PC-3 (cell line): ENCODE data around the gene DPCD. TPM values are rescaled to one million over a fixed set of nuclear protein-coding genes. Genes with fewer than 3 reads are reported as not detected.
A peak's percentile ranks its signal among the peaks of the same experiment; 100 is the strongest.

Source experiments
- ATAC-seq: fragments of 200-7000 bp; cut with Tn5 transposase; 2 replicates; pipeline ENCODE4 v1.9.1; 2020; ENCODE audit warnings: mild to moderate bottlenecking, moderate library complexity
- BruUV-seq: library from RNA; stranded (reverse); fragments of 400-500 nt; replicated peaks from 2 replicates; lab custom pipeline; 2021; lab: Mats Ljungman, UMichigan
- CTCF ChIA-PET: fragments of 300-600 bp; sonication (Branson Sonifier 250); formaldehyde crosslinking; loops from one replicate; lab custom pipeline; 2022; ENCODE audit warnings: antibody characterized with exemption; lab: Charles Lee
- POLR2A ChIA-PET: fragments of 300-600 bp; sonication (Branson Sonifier 250); formaldehyde crosslinking; loops from one replicate; lab custom pipeline; 2022; ENCODE audit warnings: antibody characterized with exemption; ENCODE audit not compliant: unreplicated experiment; lab: Charles Lee
- DNase-seq: peaks from one replicate; pipeline ENCODE4 v3.0.0-alpha.2; 2015
- H2AFZ ChIP-seq: fragments of 300-600 bp; sonication (generic); 2 replicates; pipeline ENCODE4 v1.6.0; 2016; ENCODE audit warnings: antibody characterized with exemption, low read length
- H3F3A ChIP-seq: fragments of 300-600 bp; sonication (generic); one replicate; pipeline ENCODE4 v1.6.0; 2017; ENCODE audit warnings: antibody characterized with exemption, low read length, control low read depth, mild to moderate bottlenecking; ENCODE audit not compliant: unreplicated experiment
- H3K27ac ChIP-seq: fragments of 300-600 bp; sonication (generic); 2 replicates; pipeline ENCODE4 v1.5.1; 2016; ENCODE audit warnings: mild to moderate bottlenecking, low read length
- H3K27me3 ChIP-seq: fragments of 300-600 bp; sonication (generic); 2 replicates; pipeline ENCODE4 v1.6.1; 2016; ENCODE audit warnings: low read length, mixed read lengths
- H3K36me3 ChIP-seq: fragments of 300-600 bp; sonication (generic); 2 replicates; pipeline ENCODE4 v1.6.1; 2016; ENCODE audit warnings: low read depth, mixed run types, low read length, mixed read lengths
- H3K4me1 ChIP-seq: fragments of 300-600 bp; sonication (generic); 2 replicates; pipeline ENCODE4 v1.5.1; 2016; ENCODE audit warnings: low read length; ENCODE audit not compliant: insufficient read depth
- H3K4me2 ChIP-seq: fragments of 300-600 bp; sonication (generic); 2 replicates; pipeline ENCODE4 v1.6.0; 2016; ENCODE audit warnings: low read length
- H3K4me3 ChIP-seq: fragments of 300-600 bp; sonication (generic); 2 replicates; pipeline ENCODE4 v1.5.1; 2016; ENCODE audit warnings: mild to moderate bottlenecking, low read length, mixed read lengths
- H3K79me2 ChIP-seq: fragments of 300-600 bp; sonication (generic); 2 replicates; pipeline ENCODE4 v1.6.1; 2017; ENCODE audit warnings: low read length, mixed read lengths
- H3K9ac ChIP-seq: fragments of 300-600 bp; sonication (generic); 2 replicates; pipeline ENCODE4 v1.6.0; 2016; ENCODE audit warnings: mild to moderate bottlenecking, low read length
- H3K9me2 ChIP-seq: fragments of 300-600 bp; sonication (generic); replicated peaks from 2 replicates; pipeline ENCODE4 v1.6.1; 2016; ENCODE audit warnings: mixed run types, low read length, mixed read lengths
- H3K9me3 ChIP-seq: fragments of 300-600 bp; sonication (generic); 2 replicates; pipeline ENCODE4 v1.6.1; 2016; ENCODE audit warnings: low read length, mixed read lengths
- H4K20me1 ChIP-seq: fragments of 300-600 bp; sonication (generic); 2 replicates; pipeline ENCODE4 v1.6.1; 2016; ENCODE audit warnings: low read length, mixed read lengths
- EZH2 ChIP-seq: fragments of 300-600 bp; sonication (generic); IDR thresholded peaks from one replicate; pipeline ENCODE4 v1.6.1; 2017; ENCODE audit warnings: antibody characterized with exemption, mild to moderate bottlenecking, low read length; ENCODE audit not compliant: unreplicated experiment
- EZH2phosphoT487 ChIP-seq: fragments of 300-600 bp; sonication (generic); IDR thresholded peaks from 2 replicates; pipeline ENCODE4 v1.6.1; 2018; ENCODE audit warnings: mild to moderate bottlenecking, antibody characterized with exemption, low read length, borderline replicate concordance
- intact Hi-C: fragments of 100-400 bp; cut with micrococcal nuclease; formaldehyde crosslinking; loops from 2 replicates; pipeline ENCODE4 v1.9.0; 2023
- total RNA-seq: library from RNA; depleted of rRNA; stranded (reverse); fragments of >200 nt; gene quantifications from 2 replicates; pipeline ENCODE4 v1.2.3, GENCODE V29; 2014
- TF ChIP-seq, protein P1 (sequence below): fragments of 300-600 bp; sonication (generic); conservative IDR thresholded peaks from 2 replicates; pipeline ENCODE4 v1.5.1; 2017; ENCODE audit warnings: antibody characterized with exemption, low read depth, mild to moderate bottlenecking, low read length

Gene DPCD
- total RNA-seq, 1 experiment from 2014 or later: 37.1 TPM

- H3F3A ChIP-seq: no peaks in the 10 kb centered on the region
- no peaks in the 10 kb centered on the region for H3K36me3 ChIP-seq
- no peak overlapping the region for H3K27ac ChIP-seq
- no TSS peak for BruUV-seq
- no peaks in the 10 kb centered on the region for H3K27me3 ChIP-seq
- ATAC-seq (no peak), DNase-seq (no peak)
- no peak overlapping the region for H2AFZ ChIP-seq
- no peaks in the 10 kb centered on the region for H3K9me2 ChIP-seq
- no peaks in the 10 kb centered on the region for H3K4me1 ChIP-seq
- no peaks in the 10 kb centered on the region for H3K79me2 ChIP-seq
- no peak overlapping the region for H3K9ac ChIP-seq
- H3K4me2 ChIP-seq: no peak overlapping the region
- intact Hi-C loops: no loop called here
- TF ChIP-seq EZH2: no peak
- POLR2A ChIA-PET: no interaction called here
- H3K9me3 ChIP-seq: no peaks in the 10 kb centered on the region
- H4K20me1 ChIP-seq: no peaks in the 10 kb centered on the region
- no peak overlapping the region for H3K4me3 ChIP-seq
- CTCF ChIA-PET: interaction anchor here (0.5 to 0.8 kb wide), 2 partner anchors 14 to 46 kb away, joined by 3 to 8 read pairs; no protein-coding TSS in a partner anchor
Observed at GRCh38 chr10:101616415-101617101, 28.4 kb downstream of the DPCD start.

DNA sequence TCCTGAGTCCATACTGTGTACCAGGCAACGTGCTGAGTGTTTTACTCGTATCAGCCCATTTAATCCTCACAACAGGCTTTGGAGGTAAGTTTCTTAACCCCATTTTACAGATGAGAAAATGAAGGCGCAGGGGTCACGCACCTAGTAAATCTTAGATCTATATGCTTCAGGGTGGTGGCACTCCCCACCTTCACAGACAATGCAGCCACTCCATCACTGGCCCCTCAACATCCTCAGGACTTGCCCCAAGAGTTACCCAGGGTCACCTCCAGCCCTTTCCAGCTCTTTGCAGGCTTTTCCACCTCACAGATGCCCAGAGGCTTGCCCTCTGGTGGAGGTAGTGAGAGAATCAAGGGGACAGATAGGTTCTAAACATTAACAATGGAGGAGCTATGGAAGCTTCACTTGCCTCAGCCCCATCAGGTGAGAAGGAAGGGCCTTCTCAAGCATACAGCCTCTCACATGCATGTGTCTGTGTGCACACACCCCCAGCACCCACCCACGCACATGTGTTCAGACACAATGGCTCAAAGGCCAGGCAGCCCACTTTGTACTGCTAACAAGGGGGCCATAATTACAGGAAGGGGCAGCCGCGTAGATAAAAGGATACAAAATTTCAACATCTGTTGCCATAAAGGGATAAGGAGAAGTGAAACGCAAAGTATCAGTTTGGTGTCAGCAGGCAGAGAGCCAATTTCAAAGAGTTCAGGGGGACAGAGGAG, 29.1 kb downstream of the DPCD start:
- no TSS peak for BruUV-seq
- no peak for ATAC-seq

GRCh38 chr10:101617824-101618568, 29.9 kb downstream of the DPCD start:
- ChIA-PET POLR2A (interaction anchor here (0.6 kb wide), 1 partner anchor 76 kb away, joined by 4 read pairs; no protein-coding TSS in a partner anchor), CTCF (interaction anchor here (0.6 kb wide), 1 partner anchor 15 kb away, joined by 4 read pairs; no protein-coding TSS in a partner anchor)

More for the DNA sequence above, 29.1 kb downstream of the DPCD start:
- TF ChIP-seq, protein P1, sequence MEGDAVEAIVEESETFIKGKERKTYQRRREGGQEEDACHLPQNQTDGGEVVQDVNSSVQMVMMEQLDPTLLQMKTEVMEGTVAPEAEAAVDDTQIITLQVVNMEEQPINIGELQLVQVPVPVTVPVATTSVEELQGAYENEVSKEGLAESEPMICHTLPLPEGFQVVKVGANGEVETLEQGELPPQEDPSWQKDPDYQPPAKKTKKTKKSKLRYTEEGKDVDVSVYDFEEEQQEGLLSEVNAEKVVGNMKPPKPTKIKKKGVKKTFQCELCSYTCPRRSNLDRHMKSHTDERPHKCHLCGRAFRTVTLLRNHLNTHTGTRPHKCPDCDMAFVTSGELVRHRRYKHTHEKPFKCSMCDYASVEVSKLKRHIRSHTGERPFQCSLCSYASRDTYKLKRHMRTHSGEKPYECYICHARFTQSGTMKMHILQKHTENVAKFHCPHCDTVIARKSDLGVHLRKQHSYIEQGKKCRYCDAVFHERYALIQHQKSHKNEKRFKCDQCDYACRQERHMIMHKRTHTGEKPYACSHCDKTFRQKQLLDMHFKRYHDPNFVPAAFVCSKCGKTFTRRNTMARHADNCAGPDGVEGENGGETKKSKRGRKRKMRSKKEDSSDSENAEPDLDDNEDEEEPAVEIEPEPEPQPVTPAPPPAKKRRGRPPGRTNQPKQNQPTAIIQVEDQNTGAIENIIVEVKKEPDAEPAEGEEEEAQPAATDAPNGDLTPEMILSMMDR: 0 out of 2 replicates have a peak, but pooled peaks have one; percentile 13
- TF ChIP-seq EZH2 (no peak), EZH2phosphoT487 (no peak)
- Histone ChIP-seq H3K9ac (no peak overlapping the region), H3K27me3 (no peaks in the 10 kb centered on the region), H3F3A (no peaks in the 10 kb centered on the region), H3K36me3 (no peaks in the 10 kb centered on the region), H3K4me1 (no peaks in the 10 kb centered on the region), H2AFZ (no peak overlapping the region), H3K27ac (no peak overlapping the region), H3K79me2 (no peaks in the 10 kb centered on the region), H3K9me2 (no peaks in the 10 kb centered on the region), H3K9me3 (no peaks in the 10 kb centered on the region), H4K20me1 (no peaks in the 10 kb centered on the region), H3K4me2 (no peak overlapping the region), H3K4me3 (no peak overlapping the region)
- ChIA-PET CTCF (interaction anchor here (0.5 to 0.6 kb wide), 2 partner anchors 15 to 47 kb away, joined by 4 to 8 read pairs; no protein-coding TSS in a partner anchor), POLR2A (interaction anchor here (0.6 kb wide), 1 partner anchor 77 kb away, joined by 4 read pairs; no protein-coding TSS in a partner anchor)
- intact Hi-C loops: no loop called here
- DNase-seq: no peak

More at GRCh38 chr10:101617824-101618568, 29.9 kb downstream of the DPCD start:
- BruUV-seq: no TSS peak
- TF ChIP-seq EZH2 (no peak), EZH2phosphoT487 (no peak)
- TF ChIP-seq, protein P1: no peak
- Histone ChIP-seq H3K9me3 (no peaks in the 10 kb centered on the region), H3K4me3 (no peak overlapping the region), H3K9me2 (no peaks in the 10 kb centered on the region), H3F3A (no peaks in the 10 kb centered on the region), H3K4me2 (no peak overlapping the region), H4K20me1 (no peaks in the 10 kb centered on the region), H3K79me2 (no peaks in the 10 kb centered on the region), H3K27ac (no peak overlapping the region), H3K36me3 (no peaks in the 10 kb centered on the region), H2AFZ (no peak overlapping the region), H3K27me3 (no peaks in the 10 kb centered on the region), H3K9ac (no peak overlapping the region), H3K4me1 (no peaks in the 10 kb centered on the region)
- intact Hi-C loops: no loop called here
- no peak for DNase-seq
- no peak for ATAC-seq
